CD8-positive, alpha-beta memory T cell (primary cell): Measurements from ENCODE around the gene KIF2C. TPM values are rescaled to one million over a fixed set of nuclear protein-coding genes. Genes with fewer than 3 reads are reported as not detected.
A peak's percentile ranks its signal among the peaks of the same experiment; 100 is the strongest.

Experiments
- CTCF ChIA-PET: fragments of 350-600 bp; sonication (Branson Sonifier 250); formaldehyde crosslinking; loops from one replicate; lab custom pipeline; 2021; ENCODE audit warnings: antibody characterized with exemption; lab: Charles Lee
- POLR2A ChIA-PET: fragments of 350-600 bp; sonication (Branson Sonifier 250); formaldehyde crosslinking; loops from one replicate; lab custom pipeline; 2021; ENCODE audit warnings: antibody characterized with exemption; lab: Charles Lee
- DNase-seq, 5 donors: peaks; one replicate each; pipeline versions ENCODE4 v3.0.0 to v3.0.0-alpha.2; 2020 to 2022; ENCODE audit warnings: mixed read lengths in 1 of 5
- H3K27ac ChIP-seq: one replicate; pipeline ENCODE4 v1.7.0; 2013; ENCODE audit warnings: low read depth, mild to moderate bottlenecking, low read length, moderate library complexity
- H3K27me3 ChIP-seq: 2 replicates; pipeline ENCODE4 v1.7.0; 2013; ENCODE audit warnings: low read length, mild to moderate bottlenecking; ENCODE audit not compliant: insufficient read depth, poor library complexity, severe bottlenecking
- H3K36me3 ChIP-seq: 2 replicates; pipeline ENCODE4 v1.7.0; 2013; ENCODE audit warnings: mild to moderate bottlenecking, low read length, moderate library complexity; ENCODE audit not compliant: insufficient read depth
- H3K4me1 ChIP-seq: 2 replicates; pipeline ENCODE4 v1.7.0; 2013; ENCODE audit warnings: mild to moderate bottlenecking, low read length, moderate library complexity; ENCODE audit not compliant: insufficient read depth
- H3K4me3 ChIP-seq: 2 replicates; pipeline ENCODE4 v1.7.0; 2013; ENCODE audit warnings: mild to moderate bottlenecking, low read length
- H3K9me3 ChIP-seq: 2 replicates; pipeline ENCODE4 v1.7.0; 2013; ENCODE audit warnings: mild to moderate bottlenecking, low read length
- H3K27ac Mint-ChIP-seq, 8 donors: one replicate each; pipeline ENCODE4 v1.8.0; 2020 to 2021; ENCODE audit warnings: mixed read lengths in 8 of 8, mild to moderate bottlenecking in 6 of 8, inconsistent platforms in 3 of 8, moderate library complexity in 3 of 8
- H3K27me3 Mint-ChIP-seq, 2 donors: one replicate each; pipeline ENCODE4 v1.8.0; 2020 to 2021; ENCODE audit warnings: mixed read lengths in 2 of 2, mild to moderate bottlenecking in 1 of 2, moderate library complexity in 1 of 2
- H3K36me3 Mint-ChIP-seq, 3 donors: one replicate each; pipeline ENCODE4 v1.8.0; 2020 to 2021; ENCODE audit warnings: mixed read lengths in 3 of 3, inconsistent platforms in 1 of 3, mild to moderate bottlenecking in 1 of 3
- H3K4me1 Mint-ChIP-seq, 3 donors: one replicate each; pipeline ENCODE4 v1.8.0; 2020 to 2021; ENCODE audit warnings: mixed read lengths in 3 of 3, inconsistent platforms in 1 of 3, mild to moderate bottlenecking in 1 of 3
- H3K4me3 Mint-ChIP-seq, 7 donors: one replicate each; pipeline ENCODE4 v1.8.0; 2020 to 2021; ENCODE audit warnings: mixed read lengths in 7 of 7, mild to moderate bottlenecking in 6 of 7, moderate library complexity in 4 of 7, inconsistent platforms in 2 of 7
- H3K9me3 Mint-ChIP-seq, 5 donors: one replicate each; pipeline ENCODE4 v1.8.0; 2020 to 2022; ENCODE audit warnings: mixed read lengths in 5 of 5, mild to moderate bottlenecking in 3 of 5, moderate library complexity in 2 of 5, inconsistent platforms in 1 of 5
- polyA plus RNA-seq: library from polyadenylated mRNA; unstranded; fragments of 300-500 nt; fragmentation: Illumina TruSeq; gene quantifications from one replicate; pipeline ENCODE4 v1.2.3, GENCODE V29; 2021
- total RNA-seq, 2 experiments: library from RNA; stranded (reverse); gene quantifications; one replicate each; pipeline ENCODE4 v1.2.3, GENCODE V29; 2021

KIF2C gene
- total and polyA plus RNA-seq, 3 experiments from 2014 or later: 0.61 to 41.4 (median 40.4) TPM

GRCh38 chr1:44707959-44708831 lies 31.4 kb upstream of the KIF2C start:
- Mint-ChIP-seq H3K27me3 (peaks cover 0 to 3% of the 10 kb centered on the region in 2 donors), H3K4me1 (peaks cover 6 to 8% (median 7%) of the 10 kb centered on the region in 3 donors), H3K9me3 (no peaks in the 10 kb centered on the region), H3K4me3 (peak overlapping the region in 6 of 7 donors; percentile 33 to 48 (median 38)), H3K36me3 (no peaks in the 10 kb centered on the region), H3K27ac (peak overlapping the region in 6 of 8 donors; percentile 3 to 88 (median 36))
- no peaks in the 10 kb centered on the region for H3K27me3 ChIP-seq
- POLR2A ChIA-PET: no interaction called here
- peak in 1 of 5 donors; percentile 52 for DNase-seq
- peaks cover 10% of the 10 kb centered on the region for H3K4me1 ChIP-seq
- no peaks in the 10 kb centered on the region for H3K9me3 ChIP-seq
- peak overlapping the region; percentile 24 for H3K4me3 ChIP-seq
- CTCF ChIA-PET: interaction anchor here (1.0 to 4.3 kb wide), 3 partner anchors 9 to 27 kb away, joined by 3 to 22 read pairs (median 3); partner anchors contain the start of gene RNU5D-1
- no peak overlapping the region for H3K27ac ChIP-seq
- no peaks in the 10 kb centered on the region for H3K36me3 ChIP-seq

- no peak overlapping the region for H3K27ac ChIP-seq
Measured at GRCh38 chr1:44713321-44713781, 26.3 kb upstream of the KIF2C start.

DNA sequence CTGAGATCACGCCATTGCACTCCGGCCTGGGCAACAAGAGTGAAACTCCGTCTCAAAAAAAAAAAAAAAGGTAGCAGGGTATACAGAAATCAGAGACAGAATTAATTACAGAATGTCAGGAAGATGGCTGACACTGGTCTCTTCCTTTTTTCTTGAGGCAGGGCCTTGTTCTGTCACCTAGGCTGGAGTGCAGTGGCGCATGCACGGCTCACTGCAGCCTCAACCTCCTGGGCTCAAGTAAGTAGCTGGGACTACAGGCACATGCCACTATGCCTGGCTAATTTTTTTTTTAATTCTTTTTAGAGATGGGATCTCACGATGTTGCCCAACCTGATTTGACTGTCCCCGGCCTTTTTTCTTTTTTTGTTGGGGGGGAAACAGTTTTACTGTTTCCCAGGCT lies 25.1 kb upstream of the KIF2C start:
- no peaks in the 10 kb centered on the region for H3K27me3 ChIP-seq
- H3K36me3 Mint-ChIP-seq: no peaks in the 10 kb centered on the region
- H3K36me3 ChIP-seq: no peaks in the 10 kb centered on the region
- CTCF ChIA-PET: interaction anchor here (1.1 to 9.5 kb wide), 7 partner anchors 15 to 304 kb away, joined by 3 to 89 read pairs (median 4); partner anchors contain the start of genes EIF2B3, PLK3 and RNU5D-1
- H3K27ac Mint-ChIP-seq: peak overlapping the region in 5 of 8 donors; percentile 29 to 77 (median 65)
- no peaks in the 10 kb centered on the region for H3K9me3 Mint-ChIP-seq
- peaks cover 29 to 42% (median 40%) of the 10 kb centered on the region in 3 donors for H3K4me1 Mint-ChIP-seq
- peak overlapping the region in 1 of 7 donors; percentile 71 for H3K4me3 Mint-ChIP-seq
- H3K27me3 Mint-ChIP-seq: no peaks in the 10 kb centered on the region
- H3K4me1 ChIP-seq: peaks cover 29% of the 10 kb centered on the region
- DNase-seq: no peak
- POLR2A ChIA-PET: interaction anchor here (0.8 kb wide), 1 partner anchor 16 kb away, joined by 6 read pairs; the partner anchor contains the start of gene RNU5D-1
- no peak overlapping the region for H3K4me3 ChIP-seq
- H3K27ac ChIP-seq: no peak overlapping the region
- H3K9me3 ChIP-seq: no peaks in the 10 kb centered on the region

More at GRCh38 chr1:44713321-44713781, 26.3 kb upstream of the KIF2C start:
- ChIA-PET POLR2A (no interaction called here), CTCF (interaction anchor here (1.2 to 9.5 kb wide), 5 partner anchors 8 to 273 kb away, joined by 3 to 89 read pairs (median 4); partner anchors contain the start of genes EIF2B3 and RNU5D-1)
- H3K4me3 ChIP-seq: no peak overlapping the region
- Mint-ChIP-seq H3K9me3 (no peaks in the 10 kb centered on the region), H3K27ac (peak overlapping the region in 1 of 8 donors; percentile 65), H3K27me3 (no peaks in the 10 kb centered on the region), H3K4me1 (peaks cover 28 to 34% (median 33%) of the 10 kb centered on the region in 3 donors), H3K36me3 (no peaks in the 10 kb centered on the region), H3K4me3 (no peak overlapping the region)
- DNase-seq: no peak
- H3K4me1 ChIP-seq: peaks cover 24% of the 10 kb centered on the region
- H3K27me3 ChIP-seq: no peaks in the 10 kb centered on the region
- no peaks in the 10 kb centered on the region for H3K9me3 ChIP-seq
- H3K36me3 ChIP-seq: no peaks in the 10 kb centered on the region

DNA sequence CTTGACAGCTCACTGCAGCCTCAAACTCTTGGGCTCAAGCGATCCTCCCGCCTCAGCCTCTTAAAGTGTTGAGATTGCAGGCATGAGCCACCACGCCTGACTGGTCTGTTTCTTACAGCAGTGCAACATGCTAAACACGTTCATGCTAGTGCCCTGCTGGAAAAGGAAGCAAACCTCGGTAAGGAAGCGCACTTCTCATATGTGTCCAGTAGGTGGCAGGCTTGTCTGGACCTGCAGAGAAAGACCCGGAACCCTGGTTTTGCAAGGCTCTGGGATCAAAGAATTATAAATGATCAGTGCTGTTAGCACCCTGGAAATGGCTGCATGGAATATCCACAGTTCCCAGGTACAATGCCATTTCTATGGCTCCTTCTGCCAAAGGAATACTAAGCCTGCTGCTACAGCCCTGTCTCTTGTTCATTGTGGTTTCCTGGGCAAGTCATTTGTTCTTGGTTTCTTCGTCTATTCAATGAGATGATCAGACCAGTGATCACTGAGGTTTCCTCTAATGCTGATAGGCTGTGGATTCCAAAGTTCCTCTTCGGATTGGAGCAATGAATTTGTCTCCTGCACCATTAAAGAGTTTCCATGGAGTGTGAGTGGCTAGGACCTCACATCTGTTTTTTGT lies 24.6 kb upstream of the KIF2C start:
- CTCF ChIA-PET: interaction anchor here (1.1 to 9.5 kb wide), 7 partner anchors 15 to 303 kb away, joined by 3 to 89 read pairs (median 4); partner anchors contain the start of genes PLK3 and RNU5D-1
- Mint-ChIP-seq H3K27me3 (no peaks in the 10 kb centered on the region), H3K4me3 (peak overlapping the region in 5 of 7 donors; percentile 63 to 85 (median 71)), H3K4me1 (peaks cover 30 to 46% (median 42%) of the 10 kb centered on the region in 3 donors), H3K27ac (peak overlapping the region; percentile 29 to 91 (median 74)), H3K9me3 (no peaks in the 10 kb centered on the region), H3K36me3 (no peaks in the 10 kb centered on the region)
- POLR2A ChIA-PET: interaction anchor here (0.7 kb wide), 1 partner anchor 198 kb away, joined by 5 read pairs; no protein-coding TSS in a partner anchor
- DNase-seq: peak; percentile 48 to 77 (median 68)
- H3K27me3 ChIP-seq: no peaks in the 10 kb centered on the region
- H3K4me1 ChIP-seq: peaks cover 33% of the 10 kb centered on the region
- no peaks in the 10 kb centered on the region for H3K36me3 ChIP-seq
- no peak overlapping the region for H3K27ac ChIP-seq
- no peak overlapping the region for H3K4me3 ChIP-seq
- H3K9me3 ChIP-seq: no peaks in the 10 kb centered on the region

- POLR2A ChIA-PET: interaction anchor here (1.3 kb wide), 1 partner anchor 13 kb away, joined by 3 read pairs; no protein-coding TSS in a partner anchor
- Mint-ChIP-seq H3K4me3 (no peak overlapping the region), H3K27me3 (no peaks in the 10 kb centered on the region), H3K9me3 (no peaks in the 10 kb centered on the region), H3K27ac (peak overlapping the region in 4 of 8 donors; percentile 13 to 76 (median 21)), H3K36me3 (no peaks in the 10 kb centered on the region), H3K4me1 (peaks cover 50 to 67% (median 63%) of the 10 kb centered on the region in 3 donors)
- peaks cover 52% of the 10 kb centered on the region for H3K4me1 ChIP-seq
- H3K36me3 ChIP-seq: no peaks in the 10 kb centered on the region
- no peak for DNase-seq
- no peak overlapping the region for H3K27ac ChIP-seq
- no peaks in the 10 kb centered on the region for H3K27me3 ChIP-seq
- CTCF ChIA-PET: interaction anchor here (0.6 to 9.5 kb wide), 4 partner anchors 8 to 297 kb away, joined by 3 to 89 read pairs (median 4); partner anchors contain the start of gene RNU5D-1
- H3K9me3 ChIP-seq: no peaks in the 10 kb centered on the region
- H3K4me3 ChIP-seq: no peak overlapping the region
Measured at GRCh38 chr1:44717156-44717555, 22.5 kb upstream of the KIF2C start.

DNA sequence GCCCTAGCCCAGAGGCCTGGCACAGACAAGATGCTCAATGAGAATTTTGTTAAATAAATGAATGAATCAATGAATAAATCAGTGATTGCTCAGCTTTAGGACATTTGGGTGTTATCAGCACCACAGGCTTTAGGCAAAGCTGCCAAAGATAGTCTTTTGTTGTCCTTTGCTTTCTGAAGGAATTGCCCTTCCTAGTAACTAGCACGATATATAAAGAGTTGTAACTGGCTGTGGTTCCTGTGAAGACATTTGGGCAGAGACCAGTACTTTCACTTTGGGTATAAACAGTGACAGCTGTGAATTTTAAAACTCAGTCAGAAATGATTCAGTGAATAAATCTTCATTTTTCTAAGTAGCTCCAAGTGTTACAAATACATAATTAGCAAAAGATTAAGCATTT lies 22.0 kb upstream of the KIF2C start:
- Mint-ChIP-seq H3K4me3 (peak overlapping the region in 1 of 7 donors; percentile 19), H3K9me3 (no peaks in the 10 kb centered on the region), H3K4me1 (peaks cover 50 to 68% (median 64%) of the 10 kb centered on the region in 3 donors), H3K27me3 (no peaks in the 10 kb centered on the region), H3K36me3 (no peaks in the 10 kb centered on the region), H3K27ac (peak overlapping the region in 4 of 8 donors; percentile 19 to 76 (median 47))
- ChIA-PET POLR2A (interaction anchor here (1.3 kb wide), 1 partner anchor 13 kb away, joined by 3 read pairs; no protein-coding TSS in a partner anchor), CTCF (interaction anchor here (0.6 to 9.5 kb wide), 3 partner anchors 9 to 135 kb away, joined by 3 to 89 read pairs (median 3); partner anchors contain the start of gene RNU5D-1)
- H3K4me3 ChIP-seq: no peak overlapping the region
- no peaks in the 10 kb centered on the region for H3K36me3 ChIP-seq
- no peaks in the 10 kb centered on the region for H3K9me3 ChIP-seq
- peaks cover 56% of the 10 kb centered on the region for H3K4me1 ChIP-seq
- no peaks in the 10 kb centered on the region for H3K27me3 ChIP-seq
- no peak for DNase-seq
- no peak overlapping the region for H3K27ac ChIP-seq

- Mint-ChIP-seq H3K27ac (peak overlapping the region in 4 of 8 donors; percentile 42 to 76 (median 55)), H3K36me3 (no peaks in the 10 kb centered on the region), H3K4me1 (peaks cover 52 to 71% (median 67%) of the 10 kb centered on the region in 3 donors), H3K27me3 (no peaks in the 10 kb centered on the region), H3K9me3 (no peaks in the 10 kb centered on the region), H3K4me3 (peak overlapping the region in 1 of 7 donors; percentile 19)
- no peak overlapping the region for H3K4me3 ChIP-seq
- no peaks in the 10 kb centered on the region for H3K9me3 ChIP-seq
- peaks cover 60% of the 10 kb centered on the region for H3K4me1 ChIP-seq
- H3K27ac ChIP-seq: no peak overlapping the region
- ChIA-PET POLR2A (interaction anchor here (1.3 kb wide), 1 partner anchor 12 kb away, joined by 3 read pairs; no protein-coding TSS in a partner anchor), CTCF (interaction anchor here (0.7 to 9.5 kb wide), 2 partner anchors 9 to 12 kb away, joined by 3 to 89 read pairs; partner anchors contain the start of gene RNU5D-1)
- DNase-seq: no peak
- no peaks in the 10 kb centered on the region for H3K27me3 ChIP-seq
- H3K36me3 ChIP-seq: no peaks in the 10 kb centered on the region
Measured at GRCh38 chr1:44718091-44718490, 21.5 kb upstream of the KIF2C start.
